Activated CD4-positive, alpha-beta T cell treated with anti-CD3 and anti-CD28 coated beads, Interleukin-10, Interleukin-2, amounts not matched to agents 100 ng/mL and 50 ng/mL, durations not matched to agents 16 hours and 8 hours (primary cell): Measurements from ENCODE around the gene SNX18.
"Not testable (repeated sequence)": the region's sequence is repeated elsewhere in the genome, so short reads cannot be mapped to it uniquely, and the experiment has no call there.

ENCODE experiments used
- DNase-seq: peaks from one replicate; pipeline ENCODE4 v3.0.0-alpha.2; 2020

The SNX18 gene

DNA sequence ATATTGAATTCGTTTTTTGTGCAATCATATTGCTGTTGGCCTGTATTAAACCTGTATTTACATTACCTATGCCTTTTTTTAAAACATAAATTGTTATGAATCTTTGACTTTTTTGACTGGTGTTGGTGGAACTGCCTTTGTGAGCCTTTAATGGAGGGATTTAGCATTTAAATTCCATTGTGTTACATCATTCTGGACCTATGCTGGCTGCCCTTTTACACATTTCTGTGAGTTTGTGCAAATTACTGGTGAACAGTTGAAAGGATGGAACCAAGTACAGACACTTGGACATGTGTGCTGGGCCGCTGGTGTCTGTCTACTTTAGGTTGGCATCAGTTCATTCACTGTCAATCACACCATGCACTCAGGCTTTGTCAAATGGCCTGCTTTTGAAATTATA, 3.4 kb downstream of the SNX18 start:
- no peak for DNase-seq

DNA sequence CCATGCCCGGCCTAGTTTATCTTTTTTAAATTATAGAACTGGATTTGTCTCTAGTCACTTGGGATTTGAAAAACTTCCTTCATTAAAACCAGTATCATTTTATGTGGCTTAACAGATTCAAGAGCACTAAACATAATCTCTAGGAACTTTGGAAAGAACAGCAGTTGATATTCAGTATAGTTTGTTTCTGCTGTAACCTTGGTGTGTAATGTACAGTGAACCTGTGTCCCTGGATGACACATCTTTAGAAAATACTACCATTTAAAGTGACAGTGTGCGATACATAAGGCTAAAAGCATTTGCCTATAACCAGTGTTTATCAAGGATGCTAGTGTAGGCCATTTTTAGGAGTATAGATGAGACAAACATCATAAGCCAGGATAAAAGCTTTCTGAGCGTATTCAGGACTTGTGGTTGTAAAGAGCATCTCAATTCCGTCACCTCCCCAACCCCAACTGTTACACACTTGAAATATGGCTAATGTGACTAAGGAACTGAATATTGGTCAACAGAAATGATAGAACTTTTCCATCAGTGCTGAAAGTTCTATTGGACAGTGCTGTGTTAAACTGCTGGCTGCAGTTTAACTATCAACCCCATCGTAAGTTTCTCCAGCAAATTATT, 4.4 kb downstream of the SNX18 start:
- DNase-seq, result no peak

DNA sequence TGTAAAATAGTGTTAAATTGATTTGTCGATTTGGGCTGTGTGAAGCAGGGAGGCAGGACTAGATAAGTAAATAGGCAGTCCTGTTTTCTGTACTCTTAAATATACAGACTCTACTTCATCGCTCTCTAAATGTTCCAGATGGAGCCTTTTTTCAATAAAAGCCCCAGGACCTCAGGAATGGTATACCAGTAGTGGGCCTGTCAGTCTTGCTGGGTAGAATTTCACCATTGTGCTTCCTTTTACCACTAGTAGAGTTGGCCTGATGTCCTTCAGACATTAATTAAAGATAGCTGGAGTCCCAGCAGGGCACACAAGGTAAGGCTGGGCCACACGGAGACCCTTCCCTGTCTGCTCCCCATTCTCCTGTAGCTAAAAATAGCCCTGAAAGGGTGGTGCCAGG, 6.0 kb downstream of the SNX18 start:
- no peak for DNase-seq

- no peak for DNase-seq
These were observed 6.5 kb downstream of the SNX18 start for GRCh38 chr5:54524082-54524481.

GRCh38 chr5:54524704-54525103, 7.1 kb downstream of the SNX18 start:
- DNase-seq, result no peak

GRCh38 chr5:54525261-54525660, 7.7 kb downstream of the SNX18 start:
- DNase-seq, result no peak

- no peak for DNase-seq
These were observed 8.1 kb downstream of the SNX18 start for GRCh38 chr5:54525692-54526091.

- no peak for DNase-seq
These were observed 9.2 kb downstream of the SNX18 start for GRCh38 chr5:54526604-54527288.

DNA sequence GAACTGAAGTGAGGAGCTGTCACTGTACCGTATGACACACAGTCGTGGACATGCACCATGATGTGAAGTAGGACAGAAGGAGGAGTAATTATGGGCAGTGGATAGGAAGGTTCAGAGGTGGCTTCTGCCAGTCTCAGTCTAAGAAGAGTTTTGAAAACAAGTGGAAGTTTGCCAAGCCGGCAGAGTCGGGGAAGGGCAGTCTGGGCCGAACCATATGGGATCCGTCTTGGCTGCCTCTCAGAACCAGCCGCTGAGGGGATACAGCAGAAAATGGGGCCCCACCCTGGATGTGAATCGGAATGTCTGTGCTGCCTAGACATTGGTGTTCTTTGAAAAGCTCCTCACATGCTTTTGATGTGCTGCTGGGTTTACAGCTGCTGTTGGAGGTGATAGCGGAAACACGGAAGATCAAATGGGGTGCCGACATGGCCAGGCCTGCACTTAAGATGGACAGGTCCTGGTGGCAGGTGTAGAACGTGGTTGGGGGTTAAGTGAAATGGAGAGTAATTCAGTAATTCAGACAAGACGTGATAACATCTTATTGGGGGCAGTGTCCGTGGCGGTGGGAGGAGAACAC, 11.2 kb downstream of the SNX18 start:
- no peak for DNase-seq

DNA sequence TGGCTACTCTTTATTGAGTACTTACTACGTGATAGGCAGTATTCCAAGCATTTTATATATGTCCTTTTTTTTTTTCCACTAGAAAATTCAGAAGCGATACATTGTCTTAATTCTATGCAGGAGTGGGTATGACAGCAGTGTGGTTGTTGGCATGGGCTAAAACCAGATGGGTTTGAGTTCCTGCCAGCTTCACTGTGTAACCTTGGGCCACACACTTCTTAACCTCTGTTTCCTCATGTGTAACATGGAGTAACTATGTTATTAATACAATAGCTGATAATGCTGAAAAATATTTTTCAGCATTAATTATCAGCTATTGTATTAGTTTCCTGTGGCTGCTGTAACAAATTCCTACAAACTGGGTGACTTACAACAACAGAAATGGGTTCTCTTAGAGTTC, 12.0 kb downstream of the SNX18 start:
- DNase-seq, result no peak

DNA sequence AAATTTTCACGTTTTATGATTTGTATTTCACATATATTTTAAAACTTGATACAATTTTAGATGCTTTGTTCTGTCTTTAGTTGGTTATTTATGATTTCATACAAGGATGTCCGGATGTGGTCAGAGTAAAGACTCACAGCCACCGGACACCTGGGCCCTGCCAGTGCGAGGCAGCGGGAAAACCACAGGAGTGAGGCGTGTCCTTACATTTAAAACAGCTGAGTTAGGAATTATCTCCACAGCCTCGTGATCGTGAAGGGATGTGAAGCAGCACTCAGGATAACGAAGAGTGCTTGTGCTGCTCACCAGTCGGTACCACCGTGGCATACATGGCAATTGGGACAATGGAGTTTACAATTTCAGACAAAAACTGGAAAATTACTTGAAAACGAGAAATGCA, 14.0 kb downstream of the SNX18 start:
- no peak for DNase-seq

DNA sequence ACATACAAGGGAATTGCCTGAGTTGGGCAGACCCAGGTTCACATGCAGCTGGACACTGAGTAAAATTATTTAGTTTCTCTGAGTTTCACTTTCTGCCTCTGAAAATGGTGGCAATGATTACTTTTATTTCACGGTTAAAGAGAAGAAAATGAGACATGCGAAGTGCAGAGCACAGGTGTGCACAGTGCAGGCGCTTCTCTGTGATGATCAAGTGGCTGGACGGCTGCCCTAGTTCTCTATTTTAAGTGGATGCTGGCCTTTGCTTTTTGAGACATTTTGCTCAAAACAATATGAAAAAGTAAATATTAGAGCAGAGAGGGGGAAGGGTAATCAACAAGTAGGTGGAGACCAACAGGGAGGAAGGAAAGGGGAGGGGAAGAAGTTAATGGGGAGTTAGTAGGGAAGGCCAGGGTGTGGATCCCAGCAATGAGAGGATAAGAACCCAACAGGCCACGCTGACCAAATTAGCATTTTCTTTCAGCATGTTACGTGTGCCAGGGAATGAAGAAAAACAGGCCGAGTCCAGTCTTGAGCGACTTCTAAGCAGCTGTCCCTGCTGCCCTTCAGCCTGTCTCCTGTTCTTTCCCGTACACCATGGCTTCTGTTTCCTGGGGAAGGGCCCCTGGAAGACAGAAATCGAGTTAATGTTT, 16.1 kb downstream of the SNX18 start:
- no peak for DNase-seq

- no peak for DNase-seq
These were observed 16.8 kb downstream of the SNX18 start for GRCh38 chr5:54534191-54535004.

- DNase-seq, result no peak
These were observed 17.7 kb downstream of the SNX18 start for GRCh38 chr5:54535149-54535844.

DNA sequence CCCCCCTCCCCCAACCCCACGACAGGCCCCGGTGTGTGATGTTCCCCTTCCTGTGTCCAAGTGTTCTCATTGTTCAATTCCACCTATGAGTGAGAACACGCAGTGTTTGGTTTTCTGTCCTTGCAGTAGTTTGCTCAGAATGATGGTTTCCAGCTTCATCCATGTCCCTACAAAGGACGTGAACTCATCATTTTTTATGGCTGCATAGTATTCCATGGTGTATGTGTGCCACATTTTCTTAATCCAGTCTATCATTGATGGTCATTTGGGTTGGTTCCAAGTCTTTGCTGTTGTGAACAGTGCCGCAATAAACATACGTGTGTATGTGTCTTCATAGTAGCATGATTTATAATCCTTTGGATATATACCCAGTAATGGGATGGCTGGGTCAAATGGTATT, 18.8 kb downstream of the SNX18 start:
- DNase-seq, result not testable (repeated sequence)

DNA sequence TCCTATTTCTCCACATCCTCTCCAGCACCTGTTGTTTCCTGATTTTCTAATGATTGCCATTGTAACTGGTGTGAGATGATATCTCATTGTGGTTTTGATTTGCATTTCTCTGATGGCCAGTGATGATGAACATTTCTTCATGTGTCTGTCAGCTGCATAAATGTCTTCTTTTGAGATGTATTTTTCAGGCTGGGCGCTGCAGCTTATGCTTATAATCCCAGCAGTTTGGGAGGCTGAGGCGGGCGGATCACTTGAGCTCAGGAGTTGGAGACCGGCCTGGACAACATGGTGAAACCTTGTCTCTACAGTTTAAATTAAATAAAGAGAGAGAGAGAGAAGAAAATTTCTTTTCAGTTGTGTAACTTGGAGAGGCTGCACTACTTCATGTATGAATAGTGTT, 19.3 kb downstream of the SNX18 start:
- not testable (repeated sequence) for DNase-seq

GRCh38 chr5:54537725-54538124, 20.2 kb downstream of the SNX18 start:
- DNase-seq, result no peak

DNA sequence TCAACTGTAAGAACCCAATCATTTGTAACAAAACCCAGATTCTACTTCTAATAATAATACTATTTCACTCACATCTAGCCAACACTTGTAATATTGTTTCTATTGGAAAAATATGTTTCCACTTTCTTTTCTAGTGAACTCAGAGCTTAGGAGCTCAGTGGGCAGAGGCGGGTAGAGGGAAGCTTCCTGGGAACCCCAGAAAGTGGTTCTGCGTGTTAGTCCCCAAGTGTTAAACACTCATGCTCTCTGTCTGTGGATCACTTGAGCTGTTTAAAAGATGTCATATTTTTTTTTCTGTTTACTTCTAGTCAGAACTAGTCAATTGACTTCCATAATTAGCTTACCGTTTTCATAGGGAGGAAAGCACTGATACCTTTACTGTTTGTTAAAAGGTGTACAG, 20.6 kb downstream of the SNX18 start:
- no peak for DNase-seq

DNA sequence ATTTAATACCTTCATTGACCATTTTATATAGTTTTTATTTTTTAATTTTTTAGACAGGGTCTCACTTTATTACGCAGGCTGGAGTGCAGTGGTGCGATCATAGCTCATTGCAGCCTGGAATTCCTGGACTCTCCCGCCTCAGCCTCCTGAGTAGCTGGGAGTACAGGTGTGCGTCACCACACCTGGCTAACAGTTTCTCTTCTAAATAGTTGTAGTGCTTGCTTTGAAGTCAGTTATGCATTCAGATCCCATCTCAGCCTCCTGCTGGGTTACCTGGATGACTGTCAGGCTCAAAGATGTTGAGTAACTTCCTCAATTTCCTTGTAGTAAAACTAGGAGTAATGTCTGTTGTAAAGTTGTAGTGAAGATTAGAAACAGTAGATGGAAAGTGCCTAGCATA, 21.4 kb downstream of the SNX18 start:
- no peak for DNase-seq

- no peak for DNase-seq
These were observed 22.7 kb downstream of the SNX18 start for GRCh38 chr5:54540286-54540685.

GRCh38 chr5:54541823-54542783, 24.5 kb downstream of the SNX18 start:
- DNase-seq, result no peak
